ENCODE data around the gene GSK3B.
"Not testable (repeated sequence)": the region's sequence is repeated elsewhere in the genome, so short reads cannot be mapped to it uniquely, and the experiment has no call there.

GSK3B gene

DNA sequence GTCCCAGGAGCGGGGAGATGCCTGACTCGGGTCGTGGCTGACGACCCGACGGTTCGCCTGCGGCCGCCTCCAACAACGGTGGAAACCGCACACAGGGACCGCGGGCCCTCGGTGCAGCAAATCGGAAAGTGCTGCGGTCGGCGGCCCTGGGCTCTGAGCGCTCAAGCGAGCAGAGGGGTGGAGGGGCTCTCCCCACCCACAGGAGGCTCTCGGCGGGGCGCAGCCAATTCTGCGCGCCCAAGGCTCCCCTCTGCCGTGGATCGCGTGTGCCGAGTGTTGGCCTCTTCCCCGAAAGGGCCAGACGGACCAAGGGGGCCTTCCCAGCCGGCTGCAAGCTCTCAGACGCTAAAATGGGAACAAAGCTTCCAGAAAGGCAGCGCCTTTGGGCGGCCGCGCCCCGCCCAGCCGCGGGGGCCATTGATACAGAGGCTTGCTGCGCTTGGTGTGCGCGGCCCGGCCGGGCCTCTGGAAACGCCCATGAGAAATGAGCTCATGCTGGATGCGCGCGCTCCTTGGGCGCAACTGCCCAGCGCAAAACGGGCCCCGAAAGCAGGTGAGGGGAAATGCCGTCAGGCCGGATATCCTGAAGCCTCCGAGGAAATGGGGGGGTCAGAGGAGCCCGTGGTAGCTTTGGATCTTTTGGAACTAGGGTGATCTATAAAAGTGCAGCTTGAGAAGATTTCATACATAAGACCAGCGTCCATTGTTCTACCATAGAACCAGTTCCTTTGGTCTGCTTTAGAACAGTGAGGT lies 1.2 kb upstream of the GSK3B start:
- peak; percentile 93 for DNase-seq

DNA sequence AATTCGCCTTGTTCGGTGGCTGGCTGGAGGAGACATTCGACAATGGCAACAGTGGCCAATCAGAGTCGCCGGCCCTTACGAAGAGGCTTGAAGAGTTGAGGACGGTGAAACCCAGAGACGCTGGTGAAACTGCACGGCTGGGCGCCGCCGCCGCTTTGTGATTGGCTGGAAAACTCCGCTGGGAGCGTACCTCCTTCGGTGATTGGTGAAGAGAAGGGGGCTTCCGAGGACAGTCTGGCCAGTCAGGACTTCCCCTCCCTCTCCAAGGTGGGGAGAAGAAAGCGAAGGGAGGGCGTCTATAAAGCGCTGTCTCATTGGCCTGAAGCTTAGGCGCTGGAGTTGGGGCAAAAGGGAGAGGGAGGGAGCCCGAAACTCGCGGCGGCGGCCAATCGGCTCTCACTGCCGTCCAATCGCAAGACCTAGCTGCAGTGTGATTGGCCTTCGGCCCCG lies 554 bp upstream of the GSK3B start:
- peak; percentile 100 for DNase-seq

DNA sequence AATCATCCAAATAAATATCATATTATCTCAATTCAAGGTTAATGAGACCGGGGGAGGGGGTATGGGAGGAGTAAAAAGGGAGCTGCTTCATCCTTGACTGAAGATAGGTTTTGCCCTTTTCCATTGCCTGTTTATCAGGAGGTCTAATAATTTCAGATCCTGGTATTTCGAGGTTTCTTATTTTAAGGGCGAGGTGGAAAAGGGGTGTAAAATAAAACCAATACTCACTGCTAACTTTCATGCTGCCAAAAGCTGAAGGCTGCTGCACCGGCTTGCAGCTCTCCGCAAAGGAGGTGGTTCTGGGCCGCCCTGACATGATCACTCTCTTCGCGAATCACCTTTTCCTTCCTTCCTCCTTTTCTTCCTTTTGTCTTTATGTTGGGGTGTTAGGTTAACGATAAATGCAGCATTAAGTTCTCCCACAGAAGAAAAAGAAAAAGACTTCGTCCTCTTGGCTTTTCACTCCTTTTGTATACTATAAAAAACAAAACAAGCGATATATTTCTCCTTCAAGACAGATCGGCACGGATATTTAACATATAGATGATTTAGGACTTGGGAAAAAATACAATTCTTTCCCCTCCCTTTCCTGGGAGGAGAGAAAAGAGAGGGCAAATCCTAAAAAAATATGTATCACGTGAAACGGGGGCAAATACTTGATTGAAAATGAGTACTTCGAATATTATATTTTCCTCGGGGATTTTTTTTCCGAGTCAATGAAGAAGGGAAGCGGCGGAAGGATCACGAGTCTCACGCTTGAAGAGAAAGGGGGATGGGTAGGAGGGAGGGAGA lies 932 bp downstream of the GSK3B start:
- no peak for DNase-seq

DNA sequence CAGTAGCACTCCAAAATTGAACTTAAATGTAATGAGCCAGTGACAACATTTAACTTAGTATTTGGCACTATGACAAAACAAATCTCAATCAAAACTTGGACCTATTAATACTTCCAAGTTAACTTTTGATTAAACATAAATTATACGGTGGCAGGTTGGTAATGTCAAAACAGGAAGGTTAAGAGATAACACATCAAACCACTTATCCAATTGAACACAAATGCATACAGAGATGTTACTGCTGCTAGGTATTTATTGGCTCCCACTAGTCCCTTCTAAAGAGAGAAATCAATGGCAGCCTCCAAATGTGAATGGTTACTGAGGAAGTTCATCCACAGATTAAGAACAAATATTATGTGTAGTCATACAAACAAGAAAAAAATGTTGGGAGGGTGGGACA lies 1.8 kb downstream of the GSK3B start:
- DNase-seq = no peak

DNA sequence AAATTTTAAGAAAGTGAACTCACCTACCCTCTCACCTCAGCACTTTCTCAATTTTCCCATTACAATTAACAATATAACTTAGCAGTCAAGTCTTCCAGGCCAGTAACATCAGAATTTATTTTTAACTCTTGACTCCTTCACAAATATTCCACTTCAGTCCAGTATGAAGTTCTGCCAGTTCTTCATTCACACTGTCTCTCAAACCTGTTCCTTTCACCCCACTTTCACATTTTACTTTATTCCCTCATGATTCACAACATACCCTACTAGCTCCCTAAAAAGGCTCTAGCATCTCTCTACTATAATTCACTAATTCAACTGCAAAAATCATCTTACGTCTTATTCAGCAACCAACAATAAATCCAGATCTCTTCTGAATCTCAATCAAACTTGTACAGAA lies 3.8 kb downstream of the GSK3B start:
- DNase-seq = no peak

DNA sequence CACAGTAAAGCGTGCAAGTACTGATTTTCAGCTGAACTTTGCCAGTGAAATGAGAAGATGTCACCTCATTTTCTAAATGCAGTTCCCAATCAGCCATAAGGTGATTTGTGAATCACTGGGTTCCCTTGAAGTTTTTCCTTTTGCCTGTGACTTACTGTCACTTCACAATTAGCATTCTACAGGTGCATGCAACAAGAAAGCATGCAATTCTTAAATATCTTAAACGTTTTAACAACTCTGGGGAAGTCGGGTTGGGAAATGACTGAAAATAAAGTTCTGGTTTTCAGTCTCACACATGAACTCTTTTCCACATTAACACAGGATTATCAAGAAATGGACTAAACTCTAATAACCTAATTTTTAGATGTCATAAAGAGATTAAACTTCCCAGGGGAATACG lies 5.2 kb downstream of the GSK3B start:
- DNase-seq = no peak

DNA sequence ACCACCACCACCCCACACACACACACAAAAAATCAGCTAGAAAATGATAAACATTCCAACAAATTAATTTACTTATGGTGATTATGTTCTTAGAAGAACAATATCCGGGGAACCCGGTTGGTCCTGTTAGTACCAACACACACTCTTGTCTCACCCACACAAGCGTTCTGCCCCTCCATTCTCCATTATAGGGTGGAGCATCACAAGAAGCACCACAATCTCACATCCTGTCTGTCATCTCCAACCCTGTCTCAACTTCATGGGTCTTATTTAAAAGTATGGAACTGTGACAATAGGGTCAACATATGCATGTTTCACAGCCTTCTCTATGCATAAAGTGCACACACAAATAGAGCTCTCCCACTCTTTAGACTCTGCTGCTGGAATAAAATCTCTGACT lies 5.6 kb downstream of the GSK3B start:
- no peak for DNase-seq

DNA sequence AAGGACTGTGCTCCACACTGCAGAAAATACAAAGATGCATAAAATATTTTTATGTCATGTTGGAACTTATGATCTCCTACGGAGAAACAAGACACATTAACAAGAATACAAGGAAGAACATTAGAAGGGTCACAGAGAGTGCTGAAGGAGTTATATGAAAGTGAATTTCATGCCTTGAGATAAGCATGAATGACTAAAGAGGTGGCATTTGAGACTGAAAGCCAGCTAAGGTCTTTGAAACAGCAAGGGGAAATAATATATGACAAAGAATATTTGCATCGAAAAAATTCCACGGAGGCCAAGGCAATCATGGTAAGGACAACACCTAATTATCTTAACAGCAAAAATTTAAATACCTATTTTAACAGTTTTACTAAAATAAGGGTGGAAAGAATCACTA lies 12.5 kb downstream of the GSK3B start:
- DNase-seq = no peak

DNA sequence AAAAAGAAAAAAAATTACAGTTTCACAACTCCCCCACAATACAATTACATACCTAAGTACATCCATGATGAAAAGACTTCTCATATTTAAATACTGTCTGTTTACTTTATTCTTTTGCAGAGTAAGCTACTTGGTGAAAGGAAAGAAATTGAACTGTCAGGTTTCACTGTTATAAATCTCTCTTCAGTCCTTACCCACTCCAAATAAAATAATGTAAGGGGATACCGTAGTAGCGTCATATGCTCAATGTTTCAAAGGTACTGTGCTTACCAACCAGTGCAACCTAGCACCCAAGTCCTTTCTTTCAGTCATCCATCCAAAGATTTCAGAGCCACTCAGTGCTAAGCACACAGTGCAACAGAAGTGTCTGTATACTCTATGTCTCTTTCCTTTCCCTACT lies 13.4 kb downstream of the GSK3B start:
- no peak for DNase-seq

DNA sequence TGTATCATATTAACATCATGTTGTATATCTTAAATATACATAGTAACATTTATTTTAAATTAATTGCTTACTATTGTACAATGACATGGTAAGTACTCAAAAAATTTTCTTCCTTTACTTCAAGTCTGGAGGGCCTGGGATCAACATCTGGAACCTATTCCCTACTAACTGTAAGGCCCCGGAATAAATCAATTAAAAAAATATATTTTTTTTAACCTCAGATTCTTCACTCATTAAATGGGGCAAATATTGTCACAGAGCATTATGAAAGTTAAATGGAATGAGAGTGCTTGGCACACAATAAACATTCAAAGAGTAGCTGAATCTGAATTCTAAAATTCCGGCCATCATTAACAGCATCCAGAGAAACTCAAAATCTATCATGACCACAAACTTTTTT lies 16.5 kb downstream of the GSK3B start:
- DNase-seq = no peak

DNA sequence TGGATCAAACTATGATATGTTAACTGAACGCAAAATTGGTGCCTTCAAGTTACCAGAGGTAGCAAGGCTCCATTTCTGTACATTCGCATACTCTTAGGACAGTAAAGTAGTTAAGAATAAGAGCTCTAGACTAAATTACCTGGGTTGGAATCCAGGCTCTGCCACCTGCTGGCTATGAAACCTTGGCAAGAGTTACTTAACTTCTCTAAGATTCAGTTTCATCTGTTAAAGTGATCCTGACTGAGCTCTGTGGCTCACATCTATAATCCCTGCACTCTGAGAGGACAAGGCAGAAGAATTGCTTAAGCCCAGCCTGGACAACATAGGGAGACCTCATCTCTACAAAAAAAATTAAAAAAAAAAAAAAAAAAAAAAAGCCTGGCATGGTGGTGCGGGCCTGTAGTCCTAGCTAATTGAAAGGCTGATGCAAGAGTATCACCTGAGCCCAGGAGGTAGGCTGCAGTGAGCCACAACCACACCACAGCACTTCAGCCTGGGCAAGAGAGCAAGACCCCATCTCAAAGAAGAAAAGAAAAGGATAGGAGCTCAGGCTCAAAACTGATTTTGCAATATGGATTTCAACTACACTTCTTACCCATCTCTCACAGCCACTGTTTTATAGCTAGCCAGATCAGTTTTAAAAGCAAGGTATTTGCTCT lies 21.3 kb downstream of the GSK3B start:
- no peak for DNase-seq

DNA sequence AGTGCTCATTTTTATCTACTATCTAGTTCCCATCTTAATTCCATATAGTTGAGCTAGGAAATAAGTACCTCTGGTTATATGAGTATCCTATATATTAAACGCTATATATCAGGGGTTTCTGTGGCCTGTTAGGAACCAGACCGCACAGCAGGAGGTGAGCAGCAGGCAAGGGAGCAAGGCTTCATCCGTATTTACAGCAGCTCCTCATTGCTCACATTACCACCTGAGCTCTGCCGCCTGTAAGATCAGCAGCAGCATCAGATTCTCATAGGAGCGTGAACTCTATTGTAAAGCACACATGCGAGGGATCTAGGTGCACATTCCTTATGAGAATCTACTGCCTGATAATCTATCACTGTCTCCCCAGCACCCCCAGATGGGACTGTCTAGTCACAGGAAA lies 23.0 kb downstream of the GSK3B start:
- no peak for DNase-seq

DNA sequence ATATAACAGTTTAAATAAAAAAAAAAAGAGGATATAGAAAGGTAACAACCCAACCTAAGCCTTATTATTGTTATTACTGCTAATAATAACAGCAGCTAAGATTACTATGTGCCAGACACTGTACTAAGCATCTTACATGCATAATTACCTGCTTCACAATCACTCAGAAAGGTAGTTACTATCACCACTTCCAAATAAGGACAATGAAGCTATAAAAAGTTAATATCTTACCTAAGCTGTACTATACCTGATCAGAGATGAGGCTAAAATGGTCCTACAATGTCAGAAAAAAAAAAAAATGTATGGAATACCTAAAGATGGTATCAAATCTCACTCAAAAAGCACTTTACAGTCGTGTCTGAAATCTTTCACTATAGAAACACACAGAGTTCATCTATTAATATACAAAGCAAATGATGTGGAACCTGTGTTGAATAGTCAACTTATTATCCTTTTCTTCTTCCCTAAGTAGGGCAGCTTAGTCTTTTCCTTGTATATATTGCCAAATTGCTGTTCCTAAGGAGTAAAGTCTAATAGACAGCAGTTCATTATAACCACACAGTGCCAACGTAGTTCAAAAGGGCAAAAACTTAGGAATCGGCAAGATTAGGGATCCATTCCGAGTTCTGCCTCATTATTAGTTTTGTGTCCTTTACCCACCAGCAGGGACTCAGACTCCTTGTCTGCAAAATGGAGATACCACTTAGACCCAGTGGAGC lies 23.8 kb downstream of the GSK3B start:
- no peak for DNase-seq

DNA sequence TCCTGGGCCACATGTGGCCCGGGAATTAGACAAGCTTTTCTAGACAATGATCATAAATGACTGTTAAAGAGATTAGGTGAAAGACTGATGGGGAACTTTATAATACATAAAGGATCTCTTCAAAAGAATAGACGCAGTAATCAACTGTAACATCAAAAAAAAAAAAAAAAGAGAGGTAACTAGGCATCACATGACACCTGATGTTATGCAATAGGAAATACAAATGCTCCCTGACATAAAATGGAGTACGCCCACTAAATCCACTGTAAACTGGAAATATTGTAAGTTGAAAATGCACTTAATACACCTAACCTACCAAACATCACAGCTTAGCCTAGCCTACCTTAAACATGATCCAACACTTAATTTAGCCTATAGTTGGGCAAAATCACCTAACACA lies 27.2 kb downstream of the GSK3B start:
- no peak for DNase-seq

DNA sequence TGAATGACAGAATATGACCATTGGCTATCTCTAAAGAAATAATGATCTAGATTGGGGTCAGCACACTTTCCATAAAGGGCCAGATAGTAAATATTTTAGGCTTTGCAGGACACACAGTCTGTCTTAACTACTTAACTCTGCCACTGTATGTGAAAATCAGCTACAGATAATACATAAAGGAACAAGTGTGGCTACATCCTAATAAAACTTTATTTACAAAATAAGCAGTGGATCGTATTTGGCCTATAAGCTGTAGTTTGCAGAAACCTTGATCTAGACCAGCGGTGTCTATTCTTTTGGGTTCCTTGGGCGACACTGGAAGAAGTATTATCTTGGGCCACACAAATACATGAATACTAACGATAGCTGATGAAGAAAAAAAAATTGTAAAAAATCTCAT lies 27.6 kb downstream of the GSK3B start:
- no peak for DNase-seq

DNA sequence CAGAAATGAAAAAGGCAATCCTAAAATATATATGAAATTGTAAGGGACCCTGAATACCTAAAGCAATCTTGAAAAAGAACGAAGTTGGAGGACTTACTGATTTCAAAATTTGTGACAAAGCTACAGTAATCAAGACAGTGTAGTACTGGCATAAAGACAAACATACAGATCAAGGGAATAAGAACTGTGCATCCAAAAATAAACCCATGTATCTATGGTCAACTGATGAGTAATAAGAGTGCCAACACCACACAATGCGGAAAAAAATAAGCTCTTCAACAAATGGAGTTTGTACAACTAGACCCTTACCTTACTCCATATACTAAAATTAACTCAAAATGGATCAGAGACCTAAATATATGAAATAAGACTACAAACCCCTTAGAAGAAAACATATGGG lies 29.6 kb downstream of the GSK3B start:
- DNase-seq = no peak

DNA sequence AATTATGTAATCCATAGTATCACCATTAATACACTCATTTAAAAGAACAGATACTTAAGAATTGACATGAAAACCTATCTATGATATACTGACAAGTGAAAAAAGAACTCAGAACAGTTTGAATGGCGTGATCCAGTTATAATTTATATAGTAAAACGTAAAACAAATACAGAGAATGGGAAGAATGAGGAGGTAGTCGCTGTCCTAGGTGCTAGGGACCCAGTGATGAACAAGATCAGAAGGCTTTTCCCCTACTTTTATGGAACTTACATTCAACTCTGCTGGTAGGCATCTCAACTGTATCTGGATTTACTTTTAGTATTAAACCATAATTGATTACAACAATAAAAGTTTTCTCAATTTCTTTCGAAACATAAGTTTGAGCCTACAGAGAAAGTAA lies 31.8 kb downstream of the GSK3B start:
- no peak for DNase-seq

DNA sequence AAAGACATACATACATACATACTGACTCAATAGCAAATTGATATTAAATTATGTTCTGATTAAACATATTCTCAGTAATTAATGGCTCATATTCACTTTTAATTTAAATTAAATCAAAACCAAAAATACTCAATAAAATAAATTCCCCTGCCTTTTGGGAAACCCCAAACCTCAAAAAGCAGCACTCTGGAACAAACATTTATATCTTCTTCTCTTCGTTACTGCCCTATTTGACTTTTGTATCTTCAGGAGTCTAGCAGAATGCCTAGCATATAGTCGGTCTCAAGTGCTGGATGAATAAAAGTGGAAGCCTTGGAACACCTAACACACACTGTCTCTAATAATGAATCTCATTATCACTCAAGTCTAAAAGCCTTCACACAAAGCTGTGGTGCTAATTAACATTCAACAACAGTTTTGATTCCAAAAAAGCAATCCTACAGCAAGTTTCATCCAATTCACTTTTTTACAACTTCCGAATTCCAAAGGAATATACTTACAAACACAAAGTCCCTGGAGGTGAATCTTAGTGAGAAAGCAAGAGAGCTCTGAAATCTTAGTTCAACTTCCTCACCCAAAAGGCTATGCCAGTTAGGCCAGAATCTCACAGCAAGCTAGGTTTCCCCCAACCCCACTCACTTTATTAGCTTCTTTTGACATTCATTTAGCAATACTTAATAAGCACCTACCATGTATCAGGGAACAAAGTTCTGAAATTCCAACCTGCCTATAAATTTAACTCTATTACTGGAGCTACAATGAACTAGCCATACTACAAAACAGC lies 35.0 kb downstream of the GSK3B start:
- DNase-seq = no peak

DNA sequence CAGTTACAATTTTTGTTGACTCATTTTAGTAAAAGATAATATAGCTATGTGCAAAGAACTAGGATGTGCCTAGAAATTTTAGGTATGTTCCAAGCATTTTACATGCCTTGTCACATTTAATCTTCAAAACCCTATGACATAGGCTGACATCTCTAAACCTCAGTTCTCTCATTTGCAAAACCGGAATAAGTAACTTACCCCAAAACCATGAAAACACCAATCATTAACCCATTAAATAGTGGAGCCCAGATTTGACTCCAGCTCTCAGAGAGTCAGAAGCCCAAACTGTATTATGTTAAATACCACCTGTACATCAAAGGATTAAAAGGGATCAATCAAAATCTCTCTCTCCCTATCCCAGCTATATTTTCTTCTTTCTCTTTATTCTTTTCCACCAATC lies 36.6 kb downstream of the GSK3B start:
- DNase-seq = no peak

DNA sequence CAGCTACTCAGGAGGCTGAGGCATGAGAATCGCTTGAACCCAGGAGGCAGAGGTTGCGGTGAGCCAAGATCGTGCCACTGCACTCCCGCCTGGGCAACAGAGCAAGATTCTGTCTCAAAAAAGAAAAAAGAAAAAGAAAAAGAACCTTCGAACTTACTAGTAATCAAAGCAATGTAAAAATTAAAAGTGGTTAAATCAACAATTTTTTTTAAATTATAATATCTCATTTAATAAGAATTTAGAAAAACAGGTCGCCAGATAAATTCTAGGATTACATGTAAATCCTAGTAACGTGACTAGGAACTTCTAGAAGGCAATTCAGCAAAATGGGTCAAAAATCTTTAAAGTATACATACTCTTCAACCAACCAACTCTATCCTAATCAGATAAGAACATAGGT lies 37.2 kb downstream of the GSK3B start:
- DNase-seq = no peak

DNA sequence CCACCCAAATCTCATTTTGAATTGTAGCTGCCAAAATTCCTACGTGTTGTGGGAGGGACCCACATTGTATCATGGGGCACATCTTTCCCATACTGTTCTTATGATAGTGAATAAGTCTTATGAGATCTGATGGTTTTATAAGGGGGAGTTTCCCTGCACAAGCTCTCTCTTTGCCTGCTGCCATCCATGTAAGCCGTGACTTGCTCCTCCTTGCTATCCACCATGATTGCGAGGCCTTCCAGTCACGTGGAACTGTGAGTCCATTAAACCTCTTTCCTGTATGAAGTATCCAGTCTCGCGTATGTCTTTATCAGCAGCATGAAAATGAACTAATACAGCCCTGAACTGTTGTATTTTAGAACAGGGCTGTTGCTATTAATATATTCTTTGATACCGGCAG lies 40.6 kb downstream of the GSK3B start:
- not testable (repeated sequence) for DNase-seq

DNA sequence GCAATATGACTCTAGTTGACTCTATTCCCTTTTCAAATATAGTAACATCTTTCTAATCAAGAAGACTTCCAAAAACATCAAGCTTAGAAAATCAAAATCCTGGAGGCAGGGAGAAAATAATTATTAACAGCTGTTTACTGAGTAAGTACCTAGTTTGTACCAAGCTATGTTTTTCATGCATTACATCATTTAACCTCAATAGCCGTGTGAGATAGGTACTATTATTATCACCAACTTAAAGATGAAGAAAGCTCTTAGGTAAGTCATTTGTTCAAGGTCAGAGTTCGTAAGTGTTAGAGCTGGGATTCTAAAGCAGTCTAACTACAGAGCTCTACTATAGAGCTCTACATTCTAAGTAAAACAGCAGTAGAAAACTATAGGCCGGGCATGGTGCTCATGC lies 41.6 kb downstream of the GSK3B start:
- DNase-seq = no peak

DNA sequence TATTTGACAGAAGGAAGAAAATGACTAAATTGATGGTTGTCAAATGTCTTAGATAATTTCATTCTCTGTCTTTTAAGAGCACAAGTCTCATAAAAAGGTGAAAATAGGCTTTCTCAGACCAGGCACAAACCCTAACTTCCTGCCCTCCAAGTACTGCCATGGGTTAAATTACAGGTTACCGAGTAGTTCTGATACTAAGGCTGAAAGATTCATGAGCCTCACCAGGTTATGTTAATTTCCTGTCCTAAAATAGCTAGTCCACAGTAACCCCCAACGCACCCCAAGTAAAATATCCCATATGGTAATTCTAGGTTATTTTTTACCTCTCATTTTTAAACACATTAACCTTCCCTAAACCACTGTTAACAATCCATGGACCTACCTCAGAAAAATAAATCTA lies 42.0 kb downstream of the GSK3B start:
- DNase-seq = no peak

Data from NCI-H226 (cell line).